GM12873 (cell line): ENCODE results near the gene RGS6.

Source experiments
- TF ChIP-seq, protein P1 (sequence below): IDR thresholded peaks from 2 replicates; pipeline ENCODE4 v1.5.1; 2012; ENCODE audit warnings: low read depth, mild to moderate bottlenecking, moderate library complexity, low read length, control low read depth; ENCODE audit not compliant: insufficient read depth; ENCODE audit errors: missing control alignments

Gene RGS6

DNA sequence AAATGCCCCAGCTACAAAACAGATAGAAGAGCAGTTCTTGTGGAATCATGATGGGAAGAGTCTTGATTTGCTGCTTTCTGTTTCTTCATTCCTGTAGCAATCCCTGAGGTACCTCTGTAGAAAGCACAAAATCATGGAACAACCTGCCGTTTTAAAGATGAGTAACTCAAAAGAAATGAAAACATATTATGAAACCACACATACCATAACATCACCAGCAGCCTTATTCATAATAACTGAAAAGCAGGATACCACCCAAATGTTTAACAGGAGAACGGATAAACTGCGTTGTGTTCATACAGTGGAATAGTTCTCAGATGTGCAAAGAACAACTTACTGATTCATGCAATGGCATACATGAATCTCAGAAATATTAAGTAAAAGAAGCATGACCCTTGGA lies 188.1 kb downstream of the RGS6 start:
- TF ChIP-seq, protein P1, sequence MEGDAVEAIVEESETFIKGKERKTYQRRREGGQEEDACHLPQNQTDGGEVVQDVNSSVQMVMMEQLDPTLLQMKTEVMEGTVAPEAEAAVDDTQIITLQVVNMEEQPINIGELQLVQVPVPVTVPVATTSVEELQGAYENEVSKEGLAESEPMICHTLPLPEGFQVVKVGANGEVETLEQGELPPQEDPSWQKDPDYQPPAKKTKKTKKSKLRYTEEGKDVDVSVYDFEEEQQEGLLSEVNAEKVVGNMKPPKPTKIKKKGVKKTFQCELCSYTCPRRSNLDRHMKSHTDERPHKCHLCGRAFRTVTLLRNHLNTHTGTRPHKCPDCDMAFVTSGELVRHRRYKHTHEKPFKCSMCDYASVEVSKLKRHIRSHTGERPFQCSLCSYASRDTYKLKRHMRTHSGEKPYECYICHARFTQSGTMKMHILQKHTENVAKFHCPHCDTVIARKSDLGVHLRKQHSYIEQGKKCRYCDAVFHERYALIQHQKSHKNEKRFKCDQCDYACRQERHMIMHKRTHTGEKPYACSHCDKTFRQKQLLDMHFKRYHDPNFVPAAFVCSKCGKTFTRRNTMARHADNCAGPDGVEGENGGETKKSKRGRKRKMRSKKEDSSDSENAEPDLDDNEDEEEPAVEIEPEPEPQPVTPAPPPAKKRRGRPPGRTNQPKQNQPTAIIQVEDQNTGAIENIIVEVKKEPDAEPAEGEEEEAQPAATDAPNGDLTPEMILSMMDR, result no peak

DNA sequence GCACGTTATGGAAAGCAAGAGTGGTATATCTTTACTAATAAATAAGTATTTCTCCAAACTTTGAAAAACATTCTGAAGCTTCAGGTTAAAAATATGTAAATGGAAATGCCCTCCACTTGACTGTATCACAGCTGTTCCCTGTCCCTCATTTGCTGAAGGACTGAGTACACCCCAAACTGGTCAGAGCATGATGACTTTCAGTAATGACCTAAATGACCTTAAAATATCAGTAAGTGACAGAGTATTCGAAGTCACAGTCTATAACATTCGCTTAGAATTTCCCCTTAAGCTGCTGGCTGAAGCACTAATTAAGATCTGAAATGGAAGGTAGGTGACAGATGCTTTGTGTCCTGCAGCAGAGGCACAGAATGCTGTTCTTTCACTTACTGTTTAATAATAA lies 191.5 kb downstream of the RGS6 start:
- TF ChIP-seq, protein P1, result no peak

DNA sequence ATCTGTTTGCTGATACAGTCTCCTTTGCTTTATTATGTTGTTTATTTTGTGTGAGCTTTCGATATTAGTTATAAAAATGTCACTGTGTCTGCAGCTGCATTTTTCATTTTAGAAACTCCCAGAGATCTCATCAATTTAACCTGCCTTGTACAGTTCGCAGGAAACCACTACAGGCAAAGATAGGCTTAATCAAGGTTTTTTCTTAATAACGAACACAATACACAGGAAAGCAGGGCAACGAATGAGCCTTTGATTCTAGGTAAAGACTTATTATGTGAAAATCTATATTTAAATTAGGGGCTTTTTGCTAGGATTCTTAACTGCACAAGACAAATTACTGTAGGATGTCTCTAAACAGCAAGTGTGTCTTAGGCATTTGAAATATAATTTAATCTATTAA lies 191.9 kb downstream of the RGS6 start:
- TF ChIP-seq, protein P1, result no peak

DNA sequence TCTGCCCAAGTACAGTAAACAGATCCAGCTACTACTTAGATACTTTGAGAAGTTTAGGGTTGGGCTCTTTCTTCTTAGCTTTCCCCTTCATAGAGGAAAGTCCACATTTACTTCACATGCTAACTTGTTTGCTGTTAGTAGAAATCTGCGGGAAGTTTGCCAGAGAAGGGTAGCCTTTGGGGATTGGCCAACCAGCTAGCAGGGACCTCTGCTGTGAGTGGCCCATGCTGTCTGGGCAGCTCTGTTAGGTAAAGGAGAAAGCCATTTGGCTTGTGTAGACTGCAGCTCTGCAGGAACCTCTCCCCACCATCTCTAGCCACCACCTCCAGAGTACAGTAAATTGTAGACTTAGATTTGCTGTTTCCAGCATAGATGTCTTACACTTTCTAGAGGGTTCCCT lies 193.9 kb downstream of the RGS6 start:
- TF ChIP-seq, protein P1, result no peak

DNA sequence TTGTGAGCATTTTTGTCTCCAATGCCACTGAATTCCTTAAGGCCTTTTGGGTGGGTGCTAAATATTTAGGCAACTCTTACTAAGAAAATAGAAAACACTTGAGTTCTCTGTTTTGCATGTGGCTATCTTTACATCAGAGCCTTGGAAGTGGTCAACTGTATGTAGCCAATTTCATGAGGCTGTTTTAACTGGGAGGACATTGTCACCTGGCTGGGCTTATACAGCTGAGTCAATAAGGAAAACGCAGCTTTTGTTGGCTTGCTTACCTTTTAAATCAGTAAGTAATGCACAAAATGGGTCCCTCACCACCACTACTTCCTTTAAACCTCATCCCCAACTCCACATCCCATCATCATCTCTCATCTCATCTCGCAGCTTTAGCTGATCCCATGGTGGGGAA lies 194.3 kb downstream of the RGS6 start:
- TF ChIP-seq, protein P1, result no peak

DNA sequence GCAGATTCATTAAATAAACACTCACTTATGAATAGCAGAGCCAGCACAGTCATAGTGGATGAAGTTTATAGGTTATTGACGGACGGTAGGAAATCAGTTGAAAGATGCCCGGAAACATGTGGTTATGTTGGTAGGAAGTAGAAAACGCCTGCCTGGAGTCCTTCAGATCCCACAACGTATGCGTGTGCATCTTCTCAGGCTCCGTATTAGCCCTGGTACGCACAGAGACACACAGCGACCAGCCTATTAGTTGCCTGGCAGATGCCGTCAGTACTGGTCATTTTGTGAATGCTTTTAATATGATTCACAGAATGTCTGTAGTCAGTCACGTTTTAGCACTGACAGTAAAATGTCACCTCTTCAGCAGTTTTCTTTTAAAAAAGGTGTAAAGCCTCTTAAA lies 196.4 kb downstream of the RGS6 start:
- TF ChIP-seq, protein P1, result no peak

DNA sequence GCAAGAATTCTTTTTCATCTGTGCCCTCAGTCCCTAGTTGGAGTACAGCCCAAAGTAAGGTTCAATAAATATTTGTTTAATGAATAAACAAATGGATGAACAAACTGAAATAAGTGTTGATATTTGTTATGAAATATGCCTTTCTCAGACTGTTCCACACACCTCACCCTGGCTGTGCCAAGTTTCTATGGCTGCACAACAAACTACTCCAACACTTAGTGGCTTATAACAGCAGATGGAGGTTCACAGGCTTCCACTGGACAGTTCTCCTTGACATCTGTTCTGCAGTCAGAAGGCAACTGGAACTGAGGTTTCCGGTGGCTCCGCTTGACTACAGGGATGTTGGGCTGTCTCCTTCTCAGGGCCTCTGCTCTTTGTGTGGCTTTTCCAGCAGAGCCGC lies 197.1 kb downstream of the RGS6 start:
- TF ChIP-seq, protein P1, result no peak
